Calu3 (cell line): Measurements from ENCODE around the gene PPP4C. TPM values are rescaled to one million over a fixed set of nuclear protein-coding genes. Genes with fewer than 3 reads are reported as not detected.
A peak's percentile ranks its signal among the peaks of the same experiment; 100 is the strongest.

Experiments
- BruUV-seq: library from RNA; stranded (reverse); fragments of 400-500 nt; replicated peaks from 2 replicates; lab custom pipeline; 2021; lab: Mats Ljungman, UMichigan
- CTCF ChIA-PET: fragments of 300-600 bp; sonication (Branson Sonifier 250); formaldehyde crosslinking; loops from one replicate; lab custom pipeline; 2022; ENCODE audit warnings: antibody characterized with exemption; lab: Charles Lee
- DNase-seq: peaks from one replicate; pipeline ENCODE4 v3.0.0; 2022
- H3K27ac Mint-ChIP-seq: one replicate; pipeline ENCODE4 v1.8.0; 2022; ENCODE audit warnings: mixed read lengths; ENCODE audit not compliant: unreplicated experiment
- H3K27me3 Mint-ChIP-seq: one replicate; pipeline ENCODE4 v1.8.0; 2022; ENCODE audit warnings: mixed read lengths; ENCODE audit not compliant: unreplicated experiment
- H3K36me3 Mint-ChIP-seq: one replicate; pipeline ENCODE4 v1.8.0; 2022; ENCODE audit warnings: mild to moderate bottlenecking, moderate library complexity, mixed read lengths; ENCODE audit not compliant: insufficient read depth, unreplicated experiment
- H3K4me1 Mint-ChIP-seq: one replicate; pipeline ENCODE4 v1.8.0; 2022; ENCODE audit warnings: mild to moderate bottlenecking, low read depth, mixed read lengths; ENCODE audit not compliant: unreplicated experiment
- H3K4me3 Mint-ChIP-seq: one replicate; pipeline ENCODE4 v1.8.0; 2022; ENCODE audit warnings: mild to moderate bottlenecking, low read depth, moderate library complexity, mixed read lengths; ENCODE audit not compliant: unreplicated experiment
- H3K9me3 Mint-ChIP-seq: one replicate; pipeline ENCODE4 v1.8.0; 2022; ENCODE audit warnings: low read depth, mixed read lengths; ENCODE audit not compliant: unreplicated experiment
- CTCF ChIP-seq: fragments of 200-600 bp; IDR thresholded peaks from one replicate; pipeline ENCODE4 v1.8.0; 2022; ENCODE audit warnings: antibody characterized with exemption; ENCODE audit not compliant: unreplicated experiment
- intact Hi-C: fragments of 100-400 bp; cut with micrococcal nuclease; formaldehyde crosslinking; loops from one replicate; pipeline ENCODE4 v1.10.0; 2022; ENCODE audit not compliant: unreplicated experiment
- total RNA-seq: library from RNA; stranded (reverse); gene quantifications from 2 replicates; pipeline ENCODE4 v1.2.3, GENCODE V29; 2022

Gene PPP4C
- total RNA-seq, 1 experiment from 2014 or later: 184 TPM

DNA sequence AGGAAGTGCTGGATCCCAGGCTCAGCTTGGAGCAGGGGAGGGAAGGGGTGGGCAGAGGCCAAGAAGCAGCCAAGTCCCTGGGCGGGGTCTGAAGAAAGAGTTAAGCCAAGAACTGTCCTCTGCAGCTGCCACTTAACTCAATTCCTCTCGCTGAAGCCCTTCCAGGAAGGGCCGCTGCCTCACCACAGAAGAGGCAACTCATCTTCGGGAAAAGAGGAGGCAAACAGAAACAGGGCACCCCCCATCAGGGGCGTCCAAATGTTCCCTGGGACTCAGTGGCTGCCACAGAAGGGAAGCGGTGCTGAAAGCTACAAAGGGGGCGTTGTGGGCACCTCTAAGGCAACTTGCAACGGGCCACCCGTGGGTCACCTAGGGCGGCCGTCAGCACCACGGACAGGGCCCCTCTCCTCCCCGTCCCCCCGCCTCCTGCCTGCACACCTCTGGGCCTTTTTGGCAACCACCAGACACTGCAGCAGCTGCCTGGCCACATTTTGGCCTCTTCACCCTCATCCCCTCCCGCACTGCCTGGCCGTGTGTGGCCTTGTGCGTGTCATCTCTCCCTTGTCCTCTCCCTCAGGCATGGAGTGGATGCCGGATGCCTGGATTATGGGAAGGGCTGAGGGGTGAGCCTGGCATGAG, 47.2 kb upstream of the PPP4C start:
- Mint-ChIP-seq H3K27ac (no peak overlapping the region), H3K4me1 (peaks cover 9% of the 10 kb centered on the region), H3K27me3 (peaks cover 92% of the 10 kb centered on the region), H3K4me3 (no peak overlapping the region), H3K36me3 (peaks cover 6% of the 10 kb centered on the region), H3K9me3 (no peaks in the 10 kb centered on the region)
- CTCF ChIA-PET: no interaction called here
- no peak for TF ChIP-seq CTCF
- intact Hi-C loops: no loop called here
- DNase-seq: peak; percentile 51
- BruUV-seq: no TSS peak

DNA sequence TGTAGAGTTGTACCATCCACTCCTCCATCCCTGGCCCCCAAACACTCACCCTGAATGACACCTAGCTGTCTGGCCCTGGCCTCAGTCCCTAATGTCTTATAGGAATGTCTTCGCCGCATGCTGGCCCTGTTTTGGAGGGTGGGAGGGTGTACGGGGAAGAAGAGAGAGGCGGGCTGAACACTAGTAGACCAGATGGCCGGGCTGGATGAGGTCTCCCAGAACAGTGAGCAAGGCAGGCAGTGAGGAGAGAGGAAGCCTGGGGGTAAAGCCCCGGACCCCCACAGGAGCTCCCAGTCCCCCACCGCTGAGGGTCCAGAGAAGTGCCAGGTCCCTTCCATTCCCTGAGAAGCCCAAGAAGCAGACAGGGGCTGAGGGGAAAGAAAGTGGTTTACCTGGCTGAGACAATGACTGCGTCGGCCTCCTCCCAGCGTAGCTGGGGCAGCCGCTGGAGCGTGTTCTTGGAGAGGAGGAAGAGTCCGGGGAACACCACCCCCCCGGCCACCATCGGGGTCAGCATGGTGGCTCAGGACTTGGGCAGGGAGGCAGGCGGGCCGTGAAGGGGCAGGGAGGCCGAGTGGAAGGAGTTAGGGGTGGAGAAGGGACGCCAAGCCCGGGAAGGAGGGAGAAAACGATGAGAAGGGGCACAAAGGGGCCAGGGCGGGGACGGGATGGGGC, 45.6 kb upstream of the PPP4C start:
- H3K27ac Mint-ChIP-seq: no peak overlapping the region
- DNase-seq: no peak
- peaks cover 89% of the 10 kb centered on the region for H3K27me3 Mint-ChIP-seq
- intact Hi-C loops: no loop called here
- H3K4me1 Mint-ChIP-seq: peaks cover 9% of the 10 kb centered on the region
- BruUV-seq: no TSS peak
- H3K9me3 Mint-ChIP-seq: no peaks in the 10 kb centered on the region
- CTCF ChIA-PET: no interaction called here
- peaks cover 6% of the 10 kb centered on the region for H3K36me3 Mint-ChIP-seq
- no peak for TF ChIP-seq CTCF
- H3K4me3 Mint-ChIP-seq: peak overlapping the region; percentile 46

GRCh38 chr16:30030841-30031413, 44.9 kb upstream of the PPP4C start, which contains the start of gene TLCD3B:
TLCD3B (minus strand) TSS chr16:30031271; CDS start chr16:30030527, 744 bp downstream.
- CTCF ChIA-PET: interaction anchor here (0.6 to 2.2 kb wide), 3 partner anchors 131 to 355 kb away, joined by 4 to 10 read pairs (median 7); partner anchors contain the start of genes ASPHD1 and SEZ6L2
- Mint-ChIP-seq H3K9me3 (no peaks in the 10 kb centered on the region), H3K36me3 (peaks cover 6% of the 10 kb centered on the region), H3K27ac (no peak within 1 kb of the TSS), H3K27me3 (peaks cover 89% of the 10 kb centered on the region), H3K4me3 (peak within 1 kb of the TSS; percentile 46), H3K4me1 (peaks cover 9% of the 10 kb centered on the region)
- BruUV-seq: no TSS peak
- TF ChIP-seq CTCF: no peak
- intact Hi-C loops: no loop called here
- DNase-seq: no peak

DNA sequence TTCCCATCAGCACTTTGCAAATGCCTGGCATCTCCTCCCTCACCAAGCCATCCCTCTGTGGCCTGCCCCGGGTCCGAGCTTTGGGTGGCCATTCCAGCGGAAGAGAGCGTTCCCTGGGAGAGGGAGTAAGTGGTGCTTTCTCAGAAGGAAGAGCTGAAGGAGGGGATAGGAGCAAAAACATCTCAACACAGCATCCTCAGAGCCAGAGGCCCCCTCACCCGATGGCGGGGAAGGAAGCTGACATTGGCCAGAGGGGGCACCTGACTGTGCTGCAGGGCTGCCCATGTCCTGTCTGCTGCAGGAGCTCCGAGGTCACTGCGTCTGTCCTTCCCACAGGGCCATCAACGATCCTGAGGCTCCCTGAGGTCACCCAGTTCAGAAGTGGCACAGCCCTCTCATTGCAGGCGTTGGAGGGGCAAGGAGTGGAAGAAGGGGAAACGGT, 44.3 kb upstream of the PPP4C start:
- no peak overlapping the region for H3K27ac Mint-ChIP-seq

More for the DNA sequence above, 44.3 kb upstream of the PPP4C start:
- CTCF ChIA-PET: interaction anchor here (1.0 to 2.2 kb wide), 7 partner anchors 8 to 340 kb away, joined by 3 to 10 read pairs (median 6); partner anchors contain the start of genes ASPHD1, C16orf92, PAGR1 and SEZ6L2
- Mint-ChIP-seq H3K4me3 (peak overlapping the region; percentile 46), H3K9me3 (no peaks in the 10 kb centered on the region), H3K4me1 (peaks cover 9% of the 10 kb centered on the region), H3K27me3 (peaks cover 89% of the 10 kb centered on the region), H3K36me3 (peaks cover 6% of the 10 kb centered on the region)
- no peak for TF ChIP-seq CTCF
- no TSS peak for BruUV-seq
- intact Hi-C loops: no loop called here
- no peak for DNase-seq
